ENCODE measurements around the gene ID4.

ID4 gene

DNA sequence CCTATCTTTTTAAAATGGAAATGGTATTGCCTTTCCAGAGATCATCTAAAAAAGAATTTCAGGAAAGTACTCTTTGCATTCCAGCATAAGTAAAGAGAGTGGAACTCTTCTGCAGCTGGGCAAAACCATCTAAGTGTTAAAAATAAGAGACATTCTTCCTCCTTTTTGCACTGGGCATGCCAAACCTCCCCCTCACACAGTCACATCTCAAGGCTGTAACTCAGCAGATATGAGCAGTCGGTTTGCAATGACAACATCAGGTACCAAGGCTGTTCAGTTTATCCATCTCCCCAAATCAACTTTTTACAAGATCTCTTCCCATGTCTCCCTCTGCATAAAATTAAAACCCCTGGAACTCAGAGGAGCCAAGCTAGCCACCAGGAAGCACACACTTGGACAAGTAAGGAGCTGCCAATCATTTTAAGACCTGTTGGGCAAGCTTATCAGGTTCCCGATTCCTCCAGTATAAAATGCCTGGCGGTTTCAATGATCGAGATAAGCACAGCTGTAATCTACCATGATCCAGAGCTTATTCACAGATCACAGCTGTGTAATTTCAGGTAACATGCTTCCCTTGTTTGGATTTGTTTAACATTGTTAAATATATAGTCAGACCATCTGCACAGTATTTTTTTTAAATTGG is 23.2 kb downstream of the ID4 start:
- Mint-ChIP-seq H3K27ac (no peak overlapping the region), H3K4me1 (no peaks in the 10 kb centered on the region), H3K36me3 (no peaks in the 10 kb centered on the region), H3K27me3 (no peaks in the 10 kb centered on the region), H3K9me3 (no peaks in the 10 kb centered on the region), H3K4me3 (no peak overlapping the region)
- no peak for DNase-seq (ENCODE audit: low spot score in 2 of 2)
- ATAC-seq (ENCODE audit: low read depth): no peak

DNA sequence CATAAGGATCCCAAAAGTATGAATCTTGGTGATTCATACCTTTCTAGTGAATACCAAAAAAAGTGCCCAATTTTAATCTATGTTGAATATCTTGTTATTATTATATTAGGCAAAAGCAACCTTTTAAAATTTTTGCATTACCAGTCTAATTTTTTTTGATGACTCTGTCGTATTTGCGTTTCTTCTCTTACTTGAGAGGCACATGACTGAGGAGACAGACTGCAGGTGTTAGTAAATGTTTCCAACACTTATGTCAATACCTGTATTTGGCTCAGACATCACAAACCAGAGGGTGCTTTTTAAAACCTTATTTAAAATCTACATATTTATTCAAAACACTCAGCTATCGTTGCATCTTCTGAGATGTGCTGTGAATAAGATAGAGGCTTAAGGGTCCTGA is 27.1 kb downstream of the ID4 start:
- no peak for DNase-seq (ENCODE audit: low spot score in 2 of 2)
- ATAC-seq (ENCODE audit: low read depth): no peak
- Mint-ChIP-seq H3K9me3 (peaks cover 4% of the 10 kb centered on the region), H3K27ac (no peak overlapping the region), H3K4me1 (no peaks in the 10 kb centered on the region), H3K27me3 (no peaks in the 10 kb centered on the region), H3K4me3 (no peak overlapping the region), H3K36me3 (no peaks in the 10 kb centered on the region)

DNA sequence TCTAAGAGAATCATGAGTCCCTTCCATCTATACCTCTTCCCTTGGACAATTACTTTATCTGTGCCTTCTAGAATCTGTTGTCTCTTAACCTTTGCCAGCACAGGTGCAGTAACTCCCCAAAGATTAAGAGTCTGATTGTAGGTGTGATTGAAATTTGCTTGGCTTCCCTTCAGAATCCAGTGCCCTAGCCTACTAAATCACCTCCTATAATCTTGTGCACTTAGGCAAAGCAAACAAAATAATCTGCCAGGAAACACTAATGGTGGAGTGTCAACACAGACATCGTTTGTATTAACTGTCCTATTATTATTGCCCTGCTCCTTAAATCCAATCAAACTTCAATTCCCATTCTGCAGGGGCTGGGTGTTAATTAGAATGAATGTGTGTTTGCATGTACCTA is 28.0 kb downstream of the ID4 start:
- no peak for DNase-seq (ENCODE audit: low spot score in 2 of 2)
- no peak for ATAC-seq (ENCODE audit: low read depth)
- Mint-ChIP-seq H3K27ac (no peak overlapping the region), H3K9me3 (peaks cover 4% of the 10 kb centered on the region), H3K4me3 (no peak overlapping the region), H3K27me3 (no peaks in the 10 kb centered on the region), H3K4me1 (no peaks in the 10 kb centered on the region), H3K36me3 (no peaks in the 10 kb centered on the region)

DNA sequence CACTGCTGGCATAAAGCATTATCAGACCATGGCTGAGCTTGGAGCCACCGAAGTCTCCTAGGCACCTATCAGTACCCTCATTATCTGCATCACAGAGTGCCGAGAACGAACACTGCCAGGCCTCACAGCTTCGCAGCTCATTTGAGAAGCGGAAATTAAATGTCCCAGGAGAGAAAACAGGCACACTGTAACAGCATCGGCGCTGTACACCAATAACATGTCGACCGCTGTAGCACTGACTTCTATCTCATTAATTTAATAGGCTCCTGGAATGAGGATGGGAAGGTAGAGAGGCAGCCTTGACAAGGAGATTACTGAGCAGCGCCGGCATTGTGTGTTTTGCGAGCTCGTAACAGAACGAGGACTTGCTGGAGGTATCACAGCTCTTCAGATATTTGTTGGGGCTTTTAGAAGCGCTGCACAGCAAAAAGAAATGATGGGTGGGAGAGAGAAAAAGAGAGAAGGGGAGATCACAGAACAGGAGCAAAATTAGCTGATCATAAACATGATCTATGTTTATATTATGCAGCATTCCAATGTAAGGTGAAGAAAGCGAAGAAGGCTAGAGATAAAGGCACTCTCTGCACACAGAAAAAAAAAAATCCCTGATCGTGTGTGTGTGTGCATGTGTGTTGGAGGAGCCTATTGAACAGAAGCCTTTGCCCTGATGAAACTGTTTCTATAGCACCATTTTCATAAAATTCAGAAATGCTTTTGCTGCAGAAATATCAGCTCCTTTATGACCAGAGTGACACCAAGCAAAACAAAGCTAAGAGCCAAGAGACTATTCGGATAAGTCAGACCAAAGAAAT is 29.2 kb downstream of the ID4 start:
- no peak overlapping the region for H3K4me3 Mint-ChIP-seq
- H3K9me3 Mint-ChIP-seq: peaks cover 5% of the 10 kb centered on the region
- no peaks in the 10 kb centered on the region for H3K36me3 Mint-ChIP-seq
- DNase-seq (ENCODE audit: low spot score in 2 of 2) (no peak), ATAC-seq (ENCODE audit: low read depth) (no peak)
- no peaks in the 10 kb centered on the region for H3K4me1 Mint-ChIP-seq
- H3K27me3 Mint-ChIP-seq: no peaks in the 10 kb centered on the region
- H3K27ac Mint-ChIP-seq: no peak overlapping the region

DNA sequence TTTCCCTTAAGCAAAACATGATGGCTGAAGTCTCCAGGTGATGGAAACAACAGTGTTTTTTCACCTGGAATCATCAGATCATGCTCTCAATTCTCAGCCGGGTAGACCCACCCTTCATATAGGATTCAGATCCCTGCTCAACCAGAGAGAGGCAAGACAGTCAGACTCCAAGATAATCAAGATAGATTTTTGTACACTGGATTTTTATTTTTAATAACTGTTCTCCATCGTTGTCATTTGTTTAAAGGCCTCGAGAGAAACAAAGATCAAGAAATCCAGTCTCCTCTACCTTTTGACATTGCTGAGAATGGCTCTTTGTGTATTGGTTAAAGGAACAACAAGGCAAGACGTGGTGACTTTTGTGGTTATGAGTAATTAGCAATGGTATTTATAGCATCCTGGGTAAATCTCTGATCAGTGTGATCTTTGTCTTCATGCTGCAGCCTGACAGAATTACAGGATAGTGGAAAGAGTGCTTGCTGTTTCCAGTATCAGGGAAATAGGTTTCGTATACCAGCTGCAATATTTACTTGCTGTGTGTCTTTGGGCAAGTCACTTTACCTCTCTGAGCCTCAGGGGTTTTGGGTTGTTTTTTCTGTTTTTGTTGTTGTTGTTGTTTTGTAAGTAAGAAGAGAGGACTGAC is 29.9 kb downstream of the ID4 start:
- Mint-ChIP-seq H3K9me3 (peaks cover 5% of the 10 kb centered on the region), H3K27me3 (no peaks in the 10 kb centered on the region), H3K4me1 (no peaks in the 10 kb centered on the region), H3K36me3 (no peaks in the 10 kb centered on the region), H3K4me3 (no peak overlapping the region), H3K27ac (no peak overlapping the region)
- DNase-seq (ENCODE audit: low spot score in 2 of 2) (no peak), ATAC-seq (ENCODE audit: low read depth) (no peak)

DNA sequence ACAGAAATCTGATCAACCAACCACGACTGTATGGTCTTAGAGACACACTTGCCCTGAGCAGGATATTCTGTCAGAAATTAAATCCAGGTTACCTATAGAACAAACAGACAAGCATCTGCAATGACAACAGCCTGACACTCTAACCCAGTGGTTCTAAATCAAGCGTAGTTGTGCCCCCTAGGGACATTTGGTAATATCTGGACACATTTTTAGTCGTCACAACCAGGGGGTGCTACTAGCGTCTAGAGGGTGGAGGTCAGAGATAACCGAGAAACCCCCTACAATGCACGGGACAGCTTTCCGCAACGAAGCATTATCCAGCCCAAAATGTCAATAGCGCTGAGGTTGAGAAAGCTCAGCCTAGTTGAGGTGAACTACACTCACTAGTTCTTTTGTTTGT is 32.3 kb downstream of the ID4 start:
- ATAC-seq (ENCODE audit: low read depth) (no peak), DNase-seq (ENCODE audit: low spot score in 2 of 2) (no peak)
- peaks cover 5% of the 10 kb centered on the region for H3K9me3 Mint-ChIP-seq
- no peak overlapping the region for H3K27ac Mint-ChIP-seq
- H3K4me1 Mint-ChIP-seq: no peaks in the 10 kb centered on the region
- no peaks in the 10 kb centered on the region for H3K27me3 Mint-ChIP-seq
- H3K4me3 Mint-ChIP-seq: no peak overlapping the region
- H3K36me3 Mint-ChIP-seq: no peaks in the 10 kb centered on the region

DNA sequence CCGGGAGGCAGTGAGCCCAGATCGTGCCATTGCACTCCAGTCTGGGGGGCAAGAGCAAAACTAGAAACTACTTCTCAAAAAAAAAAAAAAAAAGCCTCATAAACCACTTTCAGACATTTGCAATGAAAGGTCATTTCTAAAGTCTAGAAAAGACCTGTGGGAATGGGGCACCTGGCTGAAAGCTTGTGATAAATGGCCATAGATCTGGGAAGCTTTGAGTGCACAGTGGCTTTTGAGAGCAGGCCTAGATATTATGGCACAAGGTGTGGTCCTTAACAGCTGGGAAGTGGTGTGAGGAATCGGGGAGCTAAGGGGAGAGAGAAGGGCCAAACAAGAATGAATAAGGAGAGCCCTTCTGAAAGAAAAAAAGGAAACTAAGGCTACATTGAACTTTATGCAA is 33.2 kb downstream of the ID4 start:
- Mint-ChIP-seq H3K4me1 (no peaks in the 10 kb centered on the region), H3K9me3 (peaks cover 5% of the 10 kb centered on the region), H3K36me3 (no peaks in the 10 kb centered on the region), H3K27me3 (no peaks in the 10 kb centered on the region), H3K27ac (no peak overlapping the region), H3K4me3 (no peak overlapping the region)
- DNase-seq (ENCODE audit: low spot score in 2 of 2): no peak
- ATAC-seq (ENCODE audit: low read depth): no peak

DNA sequence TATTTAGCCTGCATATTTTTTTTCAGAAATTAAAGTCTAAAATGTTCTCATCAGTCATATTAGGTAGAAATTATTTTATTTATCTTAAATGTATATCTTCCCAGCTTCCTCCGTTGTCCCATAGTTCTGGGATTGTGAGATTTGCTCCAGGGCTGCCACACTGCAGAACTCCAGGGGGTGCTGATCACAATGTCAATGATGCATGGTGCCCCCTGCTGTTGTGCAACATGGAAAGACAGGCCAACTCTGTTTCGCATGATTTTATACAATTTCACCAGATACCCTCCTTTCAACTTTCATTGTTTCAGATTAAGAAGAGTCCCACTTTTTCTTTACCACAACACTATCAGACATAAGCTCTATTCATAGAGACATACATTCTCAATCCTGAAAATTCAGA is 35.9 kb downstream of the ID4 start:
- H3K4me3 Mint-ChIP-seq: no peak overlapping the region
- H3K36me3 Mint-ChIP-seq: no peaks in the 10 kb centered on the region
- no peaks in the 10 kb centered on the region for H3K27me3 Mint-ChIP-seq
- no peaks in the 10 kb centered on the region for H3K4me1 Mint-ChIP-seq
- DNase-seq (ENCODE audit: low spot score in 2 of 2) (no peak), ATAC-seq (ENCODE audit: low read depth) (no peak)
- peaks cover 2% of the 10 kb centered on the region for H3K9me3 Mint-ChIP-seq
- no peak overlapping the region for H3K27ac Mint-ChIP-seq

DNA sequence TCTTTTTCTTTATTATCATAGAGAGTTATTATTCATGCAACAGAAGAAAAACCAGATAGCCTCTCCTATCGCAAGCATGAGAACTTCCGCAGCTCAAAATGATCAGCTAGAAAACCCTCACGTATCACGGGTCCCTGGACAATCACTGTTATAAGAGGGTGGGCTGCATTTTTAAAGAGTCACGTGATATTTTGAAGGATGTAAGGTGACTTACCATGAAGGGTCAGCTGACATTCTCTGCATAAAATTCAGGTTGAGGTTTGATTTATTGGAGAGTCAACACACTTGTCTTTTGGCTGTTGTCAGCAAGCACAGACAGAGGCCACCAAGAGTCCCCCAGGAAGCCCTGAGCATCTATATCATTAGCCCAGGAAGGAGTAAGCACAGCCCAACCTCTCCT is 39.5 kb downstream of the ID4 start:
- H3K36me3 Mint-ChIP-seq: no peaks in the 10 kb centered on the region
- H3K27me3 Mint-ChIP-seq: no peaks in the 10 kb centered on the region
- no peak overlapping the region for H3K4me3 Mint-ChIP-seq
- no peak for DNase-seq (ENCODE audit: low spot score in 2 of 2)
- no peaks in the 10 kb centered on the region for H3K4me1 Mint-ChIP-seq
- peaks cover 4% of the 10 kb centered on the region for H3K9me3 Mint-ChIP-seq
- no peak for ATAC-seq (ENCODE audit: low read depth)
- H3K27ac Mint-ChIP-seq: no peak overlapping the region

DNA sequence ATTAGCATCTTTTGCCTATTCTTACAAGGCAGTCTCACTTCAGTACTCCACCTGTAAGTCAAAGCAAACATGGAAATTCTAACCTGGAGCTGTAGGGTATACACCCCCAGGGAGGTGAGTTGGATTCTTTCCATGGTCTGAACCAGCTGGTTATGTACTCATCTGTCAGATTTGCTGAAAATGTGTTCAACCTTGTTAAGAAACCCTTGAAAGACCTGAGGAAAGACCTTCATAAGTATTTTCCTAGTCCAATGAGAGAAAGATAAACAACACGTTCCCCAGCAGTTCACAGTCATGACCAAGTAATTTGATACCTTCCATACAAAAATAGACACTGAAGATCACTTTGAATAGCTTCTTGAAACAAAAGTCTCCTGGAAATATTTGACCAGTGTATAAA is 42.5 kb downstream of the ID4 start:
- H3K4me1 Mint-ChIP-seq: no peaks in the 10 kb centered on the region
- H3K27me3 Mint-ChIP-seq: no peaks in the 10 kb centered on the region
- no peak overlapping the region for H3K4me3 Mint-ChIP-seq
- DNase-seq (ENCODE audit: low spot score in 2 of 2): no peak
- H3K36me3 Mint-ChIP-seq: no peaks in the 10 kb centered on the region
- no peak for ATAC-seq (ENCODE audit: low read depth)
- peaks cover 7% of the 10 kb centered on the region for H3K9me3 Mint-ChIP-seq
- no peak overlapping the region for H3K27ac Mint-ChIP-seq

DNA sequence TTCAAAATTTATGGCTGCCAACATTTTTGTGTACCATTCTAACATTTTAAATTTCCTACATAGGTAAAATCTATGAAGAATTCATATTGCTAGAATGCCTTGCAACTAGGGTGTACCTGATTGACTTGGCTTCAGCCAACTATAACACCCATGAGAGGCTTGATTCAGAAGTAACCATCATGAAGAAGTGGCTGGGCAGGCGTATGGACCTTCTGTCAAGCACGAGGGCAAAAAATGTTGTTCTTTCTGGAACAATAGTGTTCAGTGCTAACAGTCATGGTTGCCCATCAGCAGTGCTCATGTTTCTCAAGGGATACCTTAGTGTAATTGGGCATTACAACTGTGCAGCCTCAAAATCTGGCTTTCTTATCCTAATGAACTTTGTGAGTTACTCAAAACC is 42.9 kb downstream of the ID4 start:
- DNase-seq (ENCODE audit: low spot score in 2 of 2) (no peak), ATAC-seq (ENCODE audit: low read depth) (no peak)
- H3K4me3 Mint-ChIP-seq: no peak overlapping the region
- no peaks in the 10 kb centered on the region for H3K36me3 Mint-ChIP-seq
- H3K27me3 Mint-ChIP-seq: no peaks in the 10 kb centered on the region
- H3K27ac Mint-ChIP-seq: no peak overlapping the region
- H3K4me1 Mint-ChIP-seq: no peaks in the 10 kb centered on the region
- peaks cover 7% of the 10 kb centered on the region for H3K9me3 Mint-ChIP-seq

DNA sequence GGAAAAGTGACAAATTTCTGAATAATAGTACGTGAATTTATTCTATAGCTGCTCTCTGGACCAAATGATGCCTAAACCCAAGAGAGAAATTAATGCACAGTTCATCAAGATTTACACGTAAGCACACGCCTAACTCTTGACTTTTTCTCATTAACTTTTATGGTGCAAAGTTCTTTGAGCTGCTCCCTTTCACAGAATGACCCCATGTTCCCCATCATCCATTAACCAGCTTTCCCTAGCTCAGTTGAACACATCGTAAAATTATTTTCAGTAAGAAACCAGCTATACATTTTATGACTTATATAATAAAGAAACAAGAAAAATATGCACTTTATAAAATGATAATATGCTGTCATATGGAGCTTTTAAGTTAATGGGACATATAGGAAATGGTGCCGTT is 54.3 kb downstream of the ID4 start:
- Mint-ChIP-seq H3K36me3 (no peaks in the 10 kb centered on the region), H3K4me1 (no peaks in the 10 kb centered on the region), H3K27me3 (peaks cover 2% of the 10 kb centered on the region), H3K4me3 (no peak overlapping the region), H3K27ac (no peak overlapping the region), H3K9me3 (peaks cover 9% of the 10 kb centered on the region)
- no peak for ATAC-seq (ENCODE audit: low read depth)
- no peak for DNase-seq (ENCODE audit: low spot score in 2 of 2)
